ENCODE data around the gene PGS1.

DNA sequence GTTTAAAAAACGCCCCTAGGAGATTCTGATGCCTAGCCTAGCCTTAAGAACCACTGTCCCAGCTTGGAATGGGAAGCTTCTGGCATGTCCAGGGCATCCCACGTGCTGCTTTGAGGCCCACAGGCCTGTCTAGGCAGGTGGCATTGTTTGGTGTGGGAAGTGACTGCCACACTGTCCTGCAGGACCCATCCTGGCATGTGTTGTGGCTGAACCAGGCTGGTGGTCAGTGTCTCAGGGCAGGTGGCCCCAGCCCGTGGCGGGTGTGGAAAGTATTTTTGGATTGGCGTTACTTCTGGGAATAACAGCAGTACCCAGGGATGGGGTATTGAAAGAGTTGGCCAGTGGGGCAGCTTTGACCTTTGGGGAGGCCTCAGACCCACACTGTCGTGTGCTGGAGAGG, 27.9 kb downstream of the PGS1 start:
- TF ChIP-seq, protein P1, sequence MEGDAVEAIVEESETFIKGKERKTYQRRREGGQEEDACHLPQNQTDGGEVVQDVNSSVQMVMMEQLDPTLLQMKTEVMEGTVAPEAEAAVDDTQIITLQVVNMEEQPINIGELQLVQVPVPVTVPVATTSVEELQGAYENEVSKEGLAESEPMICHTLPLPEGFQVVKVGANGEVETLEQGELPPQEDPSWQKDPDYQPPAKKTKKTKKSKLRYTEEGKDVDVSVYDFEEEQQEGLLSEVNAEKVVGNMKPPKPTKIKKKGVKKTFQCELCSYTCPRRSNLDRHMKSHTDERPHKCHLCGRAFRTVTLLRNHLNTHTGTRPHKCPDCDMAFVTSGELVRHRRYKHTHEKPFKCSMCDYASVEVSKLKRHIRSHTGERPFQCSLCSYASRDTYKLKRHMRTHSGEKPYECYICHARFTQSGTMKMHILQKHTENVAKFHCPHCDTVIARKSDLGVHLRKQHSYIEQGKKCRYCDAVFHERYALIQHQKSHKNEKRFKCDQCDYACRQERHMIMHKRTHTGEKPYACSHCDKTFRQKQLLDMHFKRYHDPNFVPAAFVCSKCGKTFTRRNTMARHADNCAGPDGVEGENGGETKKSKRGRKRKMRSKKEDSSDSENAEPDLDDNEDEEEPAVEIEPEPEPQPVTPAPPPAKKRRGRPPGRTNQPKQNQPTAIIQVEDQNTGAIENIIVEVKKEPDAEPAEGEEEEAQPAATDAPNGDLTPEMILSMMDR (IDR thresholded peaks at IDR 0.05), result no peak
- TF ChIP-seq EZH2phosphoT487 (IDR thresholded peaks at IDR 0.05), result no peak
- no peak for TF ChIP-seq EZH2 (IDR thresholded peaks at IDR 0.05)
